OCI-LY3 (cell line): ENCODE measurements around the gene SERPING1.
A peak's percentile ranks its signal among the peaks of the same experiment; 100 is the strongest.

Source experiments
- H2AFZ ChIP-seq: fragments of 200-600, 300-600 bp; shearing (Covaris generic); 2 replicates; pipeline ENCODE4 v1.6.0; 2014; ENCODE audit warnings: antibody characterized with exemption, low read depth, low read length
- H3K27ac ChIP-seq: fragments of 200-600, 300-600 bp; sonication (generic); 2 replicates; pipeline ENCODE4 v1.5.1; 2014; ENCODE audit warnings: mild to moderate bottlenecking, low read length, moderate library complexity, mixed read lengths
- H3K27me3 ChIP-seq: fragments of 200-600, 300-600 bp; sonication (generic); 2 replicates; pipeline ENCODE4 v1.6.1; 2014; ENCODE audit warnings: low read depth, low read length, mixed read lengths
- H3K36me3 ChIP-seq: fragments of 200-600, 300-600 bp; sonication (generic); replicated peaks from 2 replicates; pipeline ENCODE3; 2014; ENCODE audit warnings: low read depth, low read length, mixed read lengths
- H3K4me1 ChIP-seq: fragments of 300-600, 200-600 bp; sonication (generic); 2 replicates; pipeline ENCODE4 v1.6.1; 2014; ENCODE audit warnings: low read length, mixed read lengths
- H3K4me2 ChIP-seq: fragments of 200-600, 300-600 bp; sonication (generic); 2 replicates; pipeline ENCODE4 v1.6.1; 2014; ENCODE audit warnings: low read length, mixed read lengths
- H3K4me3 ChIP-seq: fragments of 300-600, 200-600 bp; sonication (generic); 2 replicates; pipeline ENCODE4 v1.5.1; 2014; ENCODE audit warnings: antibody characterized with exemption, mild to moderate bottlenecking, low read length, moderate library complexity
- H3K79me2 ChIP-seq: fragments of 300-600, 200-600 bp; shearing (Covaris generic); 2 replicates; pipeline ENCODE4 v1.6.1; 2014; ENCODE audit warnings: mild to moderate bottlenecking, low read length, mixed read lengths
- H3K9ac ChIP-seq: fragments of 300-600, 200-600 bp; shearing (Covaris generic); 2 replicates; pipeline ENCODE4 v1.6.0; 2014; ENCODE audit warnings: mild to moderate bottlenecking, low read length, moderate library complexity
- H3K9me3 ChIP-seq: fragments of 200-600, 300-600 bp; shearing (Covaris generic); 2 replicates; pipeline ENCODE4 v1.6.1; 2014; ENCODE audit warnings: low read length, mixed read lengths; ENCODE audit not compliant: insufficient read depth
- H4K20me1 ChIP-seq: fragments of 200-600, 300-600 bp; sonication (generic); 2 replicates; pipeline ENCODE4 v1.6.1; 2016; ENCODE audit warnings: low read length, mixed read lengths; ENCODE audit not compliant: insufficient read depth
- EZH2phosphoT487 ChIP-seq: fragments of 200-600 bp; shearing (Covaris generic); IDR thresholded peaks from 2 replicates; pipeline ENCODE4 v1.6.1; 2018; ENCODE audit warnings: antibody characterized with exemption, mixed run types, low read depth
- TF ChIP-seq, protein P1 (sequence below): fragments of 200-600, 300-600 bp; sonication (generic); IDR thresholded peaks from 2 replicates; pipeline ENCODE4 v1.5.1; 2014; ENCODE audit warnings: antibody characterized with exemption, low read length, low read depth

Gene SERPING1

DNA sequence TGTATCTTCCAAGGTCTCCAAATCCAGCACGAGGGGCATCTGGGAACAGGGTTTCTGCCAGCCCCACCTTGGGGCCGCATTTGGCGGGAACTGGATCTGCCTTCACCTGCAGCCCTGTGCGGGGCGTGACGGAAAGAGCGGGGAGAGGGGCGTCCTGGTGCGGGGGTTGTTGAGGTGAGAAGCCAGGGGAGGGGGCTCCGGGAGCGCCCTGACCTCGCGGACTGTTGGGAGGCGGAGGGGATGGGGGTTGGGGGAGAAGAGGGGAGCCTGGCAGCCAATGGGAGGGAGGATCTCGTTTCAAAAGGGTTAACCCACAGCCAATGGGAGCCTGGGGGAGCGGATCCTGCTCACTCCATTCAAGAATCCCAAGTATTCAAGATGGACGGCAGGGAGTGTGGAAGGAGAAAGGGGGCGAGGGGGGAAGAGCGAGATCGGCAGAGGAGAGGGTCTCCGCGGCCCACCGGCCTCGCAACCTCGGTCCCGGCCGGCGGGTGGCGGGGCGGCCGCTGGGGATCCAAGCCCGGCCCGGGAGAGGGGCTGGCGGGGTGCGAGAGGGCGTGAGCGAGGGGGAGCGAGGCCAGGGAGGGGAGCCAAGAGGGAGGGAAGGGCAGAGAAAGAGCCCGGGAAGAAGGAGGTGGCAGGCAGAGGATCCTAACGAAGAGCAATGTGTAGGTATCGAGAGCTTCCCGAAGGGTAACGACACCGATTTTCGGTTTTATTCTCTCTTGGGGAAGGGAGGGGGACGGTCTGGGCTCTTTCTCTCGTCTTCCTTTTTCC, 40.7 kb downstream of the SERPING1 start:
- Histone ChIP-seq H3K27ac (no peak overlapping the region), H3K9ac (peak overlapping the region; percentile 15; the same call in 1 of the 2 replicates), H4K20me1 (no peaks in the 10 kb centered on the region), H3K36me3 (no peaks in the 10 kb centered on the region), H3K9me3 (no peaks in the 10 kb centered on the region), H2AFZ (peak overlapping the region; percentile 89; the same call in 1 of the 2 replicates), H3K4me1 (peaks cover 29% of the 10 kb centered on the region), H3K4me3 (peak overlapping the region; percentile 68), H3K27me3 (peaks cover 23% of the 10 kb centered on the region), H3K79me2 (no peaks in the 10 kb centered on the region), H3K4me2 (peak overlapping the region; percentile 82)
- TF ChIP-seq, protein P1, sequence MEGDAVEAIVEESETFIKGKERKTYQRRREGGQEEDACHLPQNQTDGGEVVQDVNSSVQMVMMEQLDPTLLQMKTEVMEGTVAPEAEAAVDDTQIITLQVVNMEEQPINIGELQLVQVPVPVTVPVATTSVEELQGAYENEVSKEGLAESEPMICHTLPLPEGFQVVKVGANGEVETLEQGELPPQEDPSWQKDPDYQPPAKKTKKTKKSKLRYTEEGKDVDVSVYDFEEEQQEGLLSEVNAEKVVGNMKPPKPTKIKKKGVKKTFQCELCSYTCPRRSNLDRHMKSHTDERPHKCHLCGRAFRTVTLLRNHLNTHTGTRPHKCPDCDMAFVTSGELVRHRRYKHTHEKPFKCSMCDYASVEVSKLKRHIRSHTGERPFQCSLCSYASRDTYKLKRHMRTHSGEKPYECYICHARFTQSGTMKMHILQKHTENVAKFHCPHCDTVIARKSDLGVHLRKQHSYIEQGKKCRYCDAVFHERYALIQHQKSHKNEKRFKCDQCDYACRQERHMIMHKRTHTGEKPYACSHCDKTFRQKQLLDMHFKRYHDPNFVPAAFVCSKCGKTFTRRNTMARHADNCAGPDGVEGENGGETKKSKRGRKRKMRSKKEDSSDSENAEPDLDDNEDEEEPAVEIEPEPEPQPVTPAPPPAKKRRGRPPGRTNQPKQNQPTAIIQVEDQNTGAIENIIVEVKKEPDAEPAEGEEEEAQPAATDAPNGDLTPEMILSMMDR = no peak
- no peak for TF ChIP-seq EZH2phosphoT487

DNA sequence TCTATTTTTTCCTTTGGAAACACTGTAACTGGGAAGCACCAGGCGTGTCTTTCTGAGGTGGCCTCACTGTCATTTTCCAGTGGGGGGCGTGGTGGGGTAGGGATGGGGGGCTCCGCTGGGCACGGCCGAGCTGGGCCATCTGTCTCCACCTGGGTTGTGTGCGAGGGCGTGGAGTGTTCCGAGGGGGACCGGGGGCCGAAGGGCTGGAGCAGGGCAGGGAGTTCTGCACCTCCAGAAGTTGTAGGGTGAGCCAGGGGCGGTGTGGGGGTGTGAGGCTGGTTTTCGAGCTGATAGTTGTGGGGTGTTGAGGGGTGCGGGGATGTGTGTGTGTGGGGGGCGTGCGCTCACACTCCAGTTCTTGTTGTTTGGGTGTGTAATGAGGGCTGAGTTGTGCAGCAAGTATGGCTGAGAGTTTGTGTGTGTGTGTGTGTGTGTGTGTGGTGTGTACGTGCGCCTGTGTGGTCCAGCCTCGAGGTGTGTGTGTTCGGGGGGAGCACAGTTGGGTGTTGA, 41.4 kb downstream of the SERPING1 start:
- Histone ChIP-seq H3K4me2 (peak overlapping the region; percentile 82), H3K9ac (peak overlapping the region; percentile 15), H3K27me3 (peaks cover 20% of the 10 kb centered on the region), H2AFZ (peak overlapping the region; percentile 89), H3K79me2 (no peaks in the 10 kb centered on the region), H3K36me3 (no peaks in the 10 kb centered on the region), H3K4me3 (peak overlapping the region; percentile 68), H4K20me1 (no peaks in the 10 kb centered on the region), H3K9me3 (no peaks in the 10 kb centered on the region), H3K27ac (no peak overlapping the region), H3K4me1 (peaks cover 29% of the 10 kb centered on the region)
- TF ChIP-seq, protein P1 = no peak
- TF ChIP-seq EZH2phosphoT487 = no peak

DNA sequence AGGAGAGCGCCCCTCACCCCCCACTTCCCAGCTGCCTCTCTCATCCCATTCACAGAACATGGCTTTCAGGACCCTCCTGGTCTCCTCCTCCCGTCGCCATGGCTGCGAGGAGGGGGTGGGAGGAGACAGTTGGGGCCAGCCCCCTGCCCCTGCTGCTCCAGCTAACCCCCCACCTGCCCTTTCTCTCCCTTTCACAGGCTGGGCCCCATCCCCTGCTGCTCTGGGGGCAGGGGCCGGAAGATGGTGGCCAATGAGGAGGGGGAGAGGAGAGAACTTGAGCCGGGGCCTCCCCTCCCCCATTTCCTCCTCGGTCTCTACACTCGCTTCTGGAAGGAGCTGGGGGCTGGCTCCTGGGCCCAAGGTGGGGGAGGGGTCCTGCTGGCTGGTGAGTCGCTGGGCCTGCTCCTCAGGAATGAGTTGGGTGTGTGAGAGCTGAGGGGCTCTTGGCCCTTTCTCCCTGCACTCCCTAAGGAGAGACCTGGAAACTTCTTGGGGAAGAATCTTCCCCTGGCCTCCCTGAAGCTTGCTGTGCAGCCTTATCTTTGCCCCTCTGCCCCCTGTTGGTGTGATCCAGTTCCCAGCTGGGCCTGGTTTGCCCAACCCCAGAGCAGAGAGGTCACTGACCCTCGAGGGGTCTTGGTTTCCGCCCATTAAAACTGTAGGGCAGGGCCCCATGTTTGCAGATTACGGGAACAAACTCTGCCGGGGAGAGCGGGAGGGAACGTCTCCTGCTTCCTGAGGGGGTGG, 42.0 kb downstream of the SERPING1 start:
- peak overlapping the region; percentile 82 for H3K4me2 ChIP-seq
- H3K9ac ChIP-seq = peak overlapping the region; percentile 15
- H4K20me1 ChIP-seq = no peaks in the 10 kb centered on the region
- no peak overlapping the region for H3K27ac ChIP-seq
- H3K4me1 ChIP-seq = peaks cover 31% of the 10 kb centered on the region
- H3K79me2 ChIP-seq = no peaks in the 10 kb centered on the region
- H3K9me3 ChIP-seq = no peaks in the 10 kb centered on the region
- peak overlapping the region; percentile 68 for H3K4me3 ChIP-seq
- TF ChIP-seq, protein P1 = 0 out of 2 replicates have a peak, but pooled peaks have one; percentile 7
- no peak for TF ChIP-seq EZH2phosphoT487
- H3K27me3 ChIP-seq = peaks cover 15% of the 10 kb centered on the region
- H2AFZ ChIP-seq = peak overlapping the region; percentile 89
- H3K36me3 ChIP-seq = no peaks in the 10 kb centered on the region
